IMR-90 (cell line): ENCODE measurements around the gene STX19.

Source experiments
- POLR2A ChIP-seq: IDR thresholded peaks from 2 replicates; pipeline ENCODE4 v1.6.1; 2012; ENCODE audit warnings: mild to moderate bottlenecking, low read depth, low read length
- RFX5 ChIP-seq: IDR thresholded peaks from 2 replicates; pipeline ENCODE4 v1.8.0; 2012; ENCODE audit warnings: low read depth, mild to moderate bottlenecking, low read length, moderate library complexity

DNA sequence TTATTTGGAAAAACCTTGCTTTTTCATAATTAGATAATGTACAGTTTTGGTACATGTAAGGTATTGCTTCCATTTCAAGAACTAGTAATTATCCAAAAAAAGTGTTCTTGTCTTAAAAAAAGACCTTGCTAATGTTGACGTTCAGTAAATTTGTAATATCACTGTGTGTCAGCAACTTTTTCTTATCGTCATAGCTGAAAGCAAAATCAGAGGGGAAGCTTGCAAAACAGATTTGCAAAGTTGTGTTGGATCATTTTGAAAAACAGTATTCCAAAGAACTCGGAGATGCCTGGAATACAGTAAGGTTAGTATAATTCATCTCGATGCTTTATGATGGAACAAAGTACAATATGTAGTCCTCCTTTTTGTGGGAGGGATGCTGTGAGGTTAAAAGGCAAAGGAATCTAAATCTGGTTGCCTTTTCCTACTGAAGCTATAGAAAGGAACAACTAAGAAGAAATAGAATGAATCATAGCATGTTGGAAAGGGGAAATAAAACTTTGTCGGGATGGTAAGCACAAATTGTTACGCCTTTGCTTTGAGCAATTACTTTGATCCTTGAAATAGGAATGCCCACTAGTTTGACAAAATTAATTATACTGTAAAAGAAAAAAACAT is 36.0 kb upstream of the STX19 start:
- TF ChIP-seq RFX5 = no peak
- TF ChIP-seq POLR2A = no peak
